WTC11 (cell line): ENCODE results near the gene ZBED5. TPM values are rescaled to one million over a fixed set of nuclear protein-coding genes. Genes with fewer than 3 reads are reported as not detected.

ENCODE experiments used
- ATAC-seq: fragments of 200-7000 bp; cut with Tn5 transposase; 2 replicates; pipeline ENCODE4 v1.10.0; 2021; ENCODE audit warnings: mild to moderate bottlenecking, moderate library complexity
- CTCF ChIA-PET: fragments of 300-600 bp; sonication (Branson Sonifier 250); formaldehyde crosslinking; loops from one replicate; lab custom pipeline; 2021; ENCODE audit warnings: antibody characterized with exemption; lab: Charles Lee
- POLR2A ChIA-PET: fragments of 350-600 bp; sonication (Branson Sonifier 250); formaldehyde crosslinking; loops from one replicate; lab custom pipeline; 2021; ENCODE audit warnings: antibody characterized with exemption; lab: Charles Lee
- DNase-seq: peaks from one replicate; pipeline ENCODE4 v3.0.0; 2021; ENCODE audit warnings: low spot score
- H3K27ac Mint-ChIP-seq: 2 replicates; pipeline ENCODE4 v1.8.0; 2021; ENCODE audit warnings: mixed read lengths
- H3K27me3 Mint-ChIP-seq: 2 replicates; pipeline ENCODE4 v1.8.0; 2021; ENCODE audit warnings: low read depth, mild to moderate bottlenecking, moderate library complexity, mixed read lengths
- H3K36me3 Mint-ChIP-seq: 2 replicates; pipeline ENCODE4 v1.8.0; 2021; ENCODE audit warnings: mixed read lengths
- H3K4me1 Mint-ChIP-seq: 2 replicates; pipeline ENCODE4 v1.8.0; 2022; ENCODE audit warnings: mixed read lengths
- H3K4me3 Mint-ChIP-seq: 2 replicates; pipeline ENCODE4 v1.8.0; 2021; ENCODE audit warnings: mild to moderate bottlenecking, moderate library complexity, mixed read lengths
- H3K9me3 Mint-ChIP-seq: 2 replicates; pipeline ENCODE4 v1.8.0; 2021; ENCODE audit warnings: mixed read lengths
- ARID4B ChIP-seq: sonication (generic); formaldehyde crosslinking; IDR thresholded peaks from 2 replicates; pipeline ENCODE4 v1.8.0; 2023; ENCODE audit warnings: missing genetic modification reagents, mild to moderate bottlenecking, borderline replicate concordance
- CBFB ChIP-seq: sonication (generic); formaldehyde crosslinking; IDR thresholded peaks from 2 replicates; pipeline ENCODE4 v1.8.1; 2022; ENCODE audit warnings: mild to moderate bottlenecking, low read depth, missing genetic modification reagents
- ELF4 ChIP-seq: sonication (generic); formaldehyde crosslinking; IDR thresholded peaks from 2 replicates; pipeline ENCODE4 v1.8.1; 2022; ENCODE audit warnings: low read depth, mild to moderate bottlenecking, moderate library complexity, missing genetic modification reagents
- ERG ChIP-seq: fragments of 250-450 bp; sonication (Bioruptor Pico); IDR thresholded peaks from 2 replicates; pipeline ENCODE4 v1.8.0; 2021; ENCODE audit warnings: mild to moderate bottlenecking
- ESRRA ChIP-seq: sonication (generic); formaldehyde crosslinking; IDR thresholded peaks from 2 replicates; pipeline ENCODE4 v1.8.1; 2022; ENCODE audit warnings: mild to moderate bottlenecking, missing genetic modification reagents, borderline replicate concordance
- ETV6 ChIP-seq: sonication (generic); formaldehyde crosslinking; IDR thresholded peaks from 2 replicates; pipeline ENCODE4 v1.8.1; 2022; ENCODE audit warnings: mild to moderate bottlenecking, missing genetic modification reagents
- GABPB1 ChIP-seq: sonication (generic); formaldehyde crosslinking; IDR thresholded peaks from 2 replicates; pipeline ENCODE4 v1.8.1; 2023; ENCODE audit warnings: mild to moderate bottlenecking, missing genetic modification reagents
- IRF2 ChIP-seq: sonication (generic); formaldehyde crosslinking; IDR thresholded peaks from 2 replicates; pipeline ENCODE4 v1.8.0; 2022; ENCODE audit warnings: low read depth, missing genetic modification reagents, borderline replicate concordance
- NFATC4 ChIP-seq: fragments of 250-450 bp; sonication (Bioruptor Pico); IDR thresholded peaks from 2 replicates; pipeline ENCODE4 v1.9.0; 2021; ENCODE audit warnings: mild to moderate bottlenecking
- NR3C1 ChIP-seq: sonication (generic); formaldehyde crosslinking; conservative IDR thresholded peaks from 2 replicates; pipeline ENCODE4 v1.8.1; 2023; ENCODE audit warnings: low read depth, mild to moderate bottlenecking, missing genetic modification reagents
- RELA ChIP-seq: sonication (generic); formaldehyde crosslinking; IDR thresholded peaks from 2 replicates; pipeline ENCODE4 v1.8.1; 2022; ENCODE audit warnings: missing genetic modification reagents, mild to moderate bottlenecking, borderline replicate concordance
- SMAD4 ChIP-seq: sonication (generic); formaldehyde crosslinking; IDR thresholded peaks from 2 replicates; pipeline ENCODE4 v1.8.0; 2022; ENCODE audit warnings: mild to moderate bottlenecking, missing genetic modification reagents
- ZNF232 ChIP-seq: sonication (generic); formaldehyde crosslinking; IDR thresholded peaks from 2 replicates; pipeline ENCODE4 v1.8.0; 2022; ENCODE audit warnings: mild to moderate bottlenecking, missing genetic modification reagents
- ZNF396 ChIP-seq: fragments of 250-450 bp; sonication (Bioruptor Pico); IDR thresholded peaks from 2 replicates; pipeline ENCODE4 v1.8.0; 2021; ENCODE audit warnings: mild to moderate bottlenecking, moderate library complexity, borderline replicate concordance
- ZNF425 ChIP-seq: fragments of 250-450 bp; sonication (Bioruptor Pico); conservative IDR thresholded peaks from 2 replicates; pipeline ENCODE4 v1.9.0; 2021; ENCODE audit warnings: mild to moderate bottlenecking
- ZSCAN18 ChIP-seq: fragments of 250-450 bp; sonication (Bioruptor Pico); IDR thresholded peaks from 2 replicates; pipeline ENCODE4 v2.1.2; 2022; ENCODE audit warnings: mild to moderate bottlenecking, moderate library complexity
- total RNA-seq: library from RNA; stranded (reverse); gene quantifications from 3 replicates; pipeline ENCODE4 v1.2.3, GENCODE V29; 2021
- TF ChIP-seq, protein P1 (sequence below): fragments of 200-600 bp; IDR thresholded peaks from 2 replicates; pipeline ENCODE4 v1.8.0; 2022; ENCODE audit warnings: antibody characterized with exemption
- TF ChIP-seq, protein P2 (sequence below): sonication (generic); formaldehyde crosslinking; IDR thresholded peaks from 2 replicates; pipeline ENCODE4 v1.8.1; 2022; ENCODE audit warnings: missing genetic modification reagents, borderline replicate concordance

The ZBED5 gene
- total RNA-seq, 1 experiment from 2014 or later, result 48.7 TPM

- TF ChIP-seq SMAD4 (CRISPR knock-in tag), result no peak
- TF ChIP-seq ETV6 (CRISPR knock-in tag), result no peak
- TF ChIP-seq, protein P1, sequence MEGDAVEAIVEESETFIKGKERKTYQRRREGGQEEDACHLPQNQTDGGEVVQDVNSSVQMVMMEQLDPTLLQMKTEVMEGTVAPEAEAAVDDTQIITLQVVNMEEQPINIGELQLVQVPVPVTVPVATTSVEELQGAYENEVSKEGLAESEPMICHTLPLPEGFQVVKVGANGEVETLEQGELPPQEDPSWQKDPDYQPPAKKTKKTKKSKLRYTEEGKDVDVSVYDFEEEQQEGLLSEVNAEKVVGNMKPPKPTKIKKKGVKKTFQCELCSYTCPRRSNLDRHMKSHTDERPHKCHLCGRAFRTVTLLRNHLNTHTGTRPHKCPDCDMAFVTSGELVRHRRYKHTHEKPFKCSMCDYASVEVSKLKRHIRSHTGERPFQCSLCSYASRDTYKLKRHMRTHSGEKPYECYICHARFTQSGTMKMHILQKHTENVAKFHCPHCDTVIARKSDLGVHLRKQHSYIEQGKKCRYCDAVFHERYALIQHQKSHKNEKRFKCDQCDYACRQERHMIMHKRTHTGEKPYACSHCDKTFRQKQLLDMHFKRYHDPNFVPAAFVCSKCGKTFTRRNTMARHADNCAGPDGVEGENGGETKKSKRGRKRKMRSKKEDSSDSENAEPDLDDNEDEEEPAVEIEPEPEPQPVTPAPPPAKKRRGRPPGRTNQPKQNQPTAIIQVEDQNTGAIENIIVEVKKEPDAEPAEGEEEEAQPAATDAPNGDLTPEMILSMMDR, result no peak
Observed at GRCh38 chr11:10898763-10899025, 40.8 kb upstream of the ZBED5 start (continued).

DNA sequence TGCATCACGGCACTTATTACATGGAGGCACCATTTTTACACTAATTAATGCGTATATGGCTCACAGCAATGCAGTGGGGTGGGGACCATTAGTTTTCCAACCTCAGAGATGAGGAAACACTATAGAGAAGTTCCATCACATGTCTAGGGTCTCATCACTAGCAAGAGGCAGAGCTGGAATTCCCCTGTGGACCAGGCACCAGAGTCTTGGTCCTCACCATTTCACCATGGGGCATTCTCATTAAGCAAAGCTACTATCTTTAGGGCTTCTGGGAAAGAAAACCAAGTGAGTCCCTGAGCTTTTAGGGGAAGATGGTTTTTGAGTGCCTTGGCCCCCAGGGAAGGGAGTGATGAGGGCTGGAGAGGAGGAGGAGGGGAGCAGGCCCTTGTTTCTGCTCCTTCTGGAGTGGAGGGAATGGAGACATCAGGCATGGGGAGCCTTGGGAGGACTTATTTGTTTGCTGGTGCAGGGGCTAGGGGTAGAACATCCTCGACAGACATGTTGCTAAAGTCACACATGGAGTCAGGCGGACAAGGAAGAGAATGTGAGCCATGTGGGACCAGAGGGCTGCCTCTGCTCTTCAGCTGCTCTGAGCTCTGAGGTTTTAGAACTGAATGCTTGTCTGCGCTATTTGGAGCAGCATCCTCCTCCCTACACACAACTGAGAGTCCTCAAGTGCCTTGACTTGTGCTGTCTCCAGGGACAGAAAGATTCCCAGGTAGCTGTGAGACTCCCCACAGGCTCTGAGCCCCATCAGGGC is 40.3 kb upstream of the ZBED5 start:
- no peak overlapping the region for H3K27ac Mint-ChIP-seq

More for the DNA sequence above, 40.3 kb upstream of the ZBED5 start:
- POLR2A ChIA-PET, result no interaction called here
- Mint-ChIP-seq H3K4me3 (no peak overlapping the region), H3K4me1 (peaks cover 4% of the 10 kb centered on the region; the same call in 1 of the 2 replicates), H3K27me3 (no peaks in the 10 kb centered on the region; the same call in 1 of the 2 replicates), H3K36me3 (no peaks in the 10 kb centered on the region), H3K9me3 (0 out of 2 replicates have a peak, but pooled peaks cover 3% of the 10 kb centered on the region)
- ATAC-seq, result no peak
- no peak for TF ChIP-seq NR3C1
- TF ChIP-seq ERG (CRISPR knock-in tag), result no peak
- TF ChIP-seq CBFB (CRISPR knock-in tag), result no peak
- no peak for TF ChIP-seq ZNF425 (CRISPR knock-in tag)
- TF ChIP-seq ZNF396 (CRISPR knock-in tag), result no peak
- TF ChIP-seq ESRRA (CRISPR knock-in tag), result no peak
- TF ChIP-seq GABPB1, result no peak
- no peak for TF ChIP-seq ARID4B (CRISPR knock-in tag)
- no peak for TF ChIP-seq ZSCAN18 (CRISPR knock-in tag)
- TF ChIP-seq NFATC4, result no peak
- TF ChIP-seq RELA (CRISPR knock-in tag), result no peak
- TF ChIP-seq, protein P2, sequence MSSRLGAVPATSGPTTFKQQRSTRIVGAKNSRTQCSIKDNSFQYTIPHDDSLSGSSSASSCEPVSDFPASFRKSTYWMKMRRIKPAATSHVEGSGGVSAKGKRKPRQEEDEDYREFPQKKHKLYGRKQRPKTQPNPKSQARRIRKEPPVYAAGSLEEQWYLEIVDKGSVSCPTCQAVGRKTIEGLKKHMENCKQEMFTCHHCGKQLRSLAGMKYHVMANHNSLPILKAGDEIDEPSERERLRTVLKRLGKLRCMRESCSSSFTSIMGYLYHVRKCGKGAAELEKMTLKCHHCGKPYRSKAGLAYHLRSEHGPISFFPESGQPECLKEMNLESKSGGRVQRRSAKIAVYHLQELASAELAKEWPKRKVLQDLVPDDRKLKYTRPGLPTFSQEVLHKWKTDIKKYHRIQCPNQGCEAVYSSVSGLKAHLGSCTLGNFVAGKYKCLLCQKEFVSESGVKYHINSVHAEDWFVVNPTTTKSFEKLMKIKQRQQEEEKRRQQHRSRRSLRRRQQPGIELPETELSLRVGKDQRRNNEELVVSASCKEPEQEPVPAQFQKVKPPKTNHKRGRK (CRISPR knock-in tag), result no peak
- no peak for TF ChIP-seq ELF4 (CRISPR knock-in tag)
- TF ChIP-seq IRF2 (CRISPR knock-in tag), result no peak
- TF ChIP-seq ZNF232 (CRISPR knock-in tag), result no peak
- CTCF ChIA-PET, result interaction anchor here (1.0 kb wide), 1 partner anchor 19 kb away, joined by 3 read pairs; no protein-coding TSS in a partner anchor
- no peak for DNase-seq
